ENCODE measurements around the gene CYTH2.

- TF ChIP-seq CTCF (conservative IDR thresholded peaks at IDR 0.05; ENCODE audit: low read length), result no peak
- no peak for TF ChIP-seq EZH2phosphoT487 (IDR thresholded peaks at IDR 0.05; ENCODE audit: borderline replicate concordance)
Observed at GRCh38 chr19:48480558-48481500, 11.7 kb downstream of the CYTH2 start.

Measured in Loucy (cell line).